Skeletal muscle cell (primary cell): ENCODE results near the gene NECAB2.
"Not testable (repeated sequence)": the region's sequence is repeated elsewhere in the genome, so short reads cannot be mapped to it uniquely, and the experiment has no call there.

Source experiments
- DNase-seq: peaks from one replicate; pipeline ENCODE4 v3.0.0-alpha.2; 2010; ENCODE audit warnings: low read depth
- H3K4me3 ChIP-seq: 2 replicates; pipeline ENCODE4 v1.5.1; 2011; ENCODE audit warnings: low read depth, mild to moderate bottlenecking, control low read depth, low read length, moderate library complexity

NECAB2 gene

GRCh38 chr16:83948914-83949723 is 18.9 kb upstream of the NECAB2 start:
- no peak overlapping the region for H3K4me3 ChIP-seq
- no peak for DNase-seq

- no peak for DNase-seq
- H3K4me3 ChIP-seq = no peak overlapping the region
Measured at GRCh38 chr16:83949724-83950001, 18.4 kb upstream of the NECAB2 start.

GRCh38 chr16:83950862-83951399 is 17.1 kb upstream of the NECAB2 start:
- H3K4me3 ChIP-seq, DNase-seq: not testable (repeated sequence)

GRCh38 chr16:83951544-83951943 is 16.5 kb upstream of the NECAB2 start:
- no peak overlapping the region for H3K4me3 ChIP-seq
- no peak for DNase-seq

GRCh38 chr16:83952587-83952939 is 15.5 kb upstream of the NECAB2 start:
- H3K4me3 ChIP-seq = peak overlapping the region; percentile 59

GRCh38 chr16:83952940-83953795 is 14.9 kb upstream of the NECAB2 start, which contains the start of gene OSGIN1:
OSGIN1 (plus strand) TSS chr16:83953240; CDS start chr16:83957672, 4,432 bp downstream.
- peak; percentile 83 for DNase-seq
- H3K4me3 ChIP-seq = peak within 1 kb of the TSS; percentile 59

More at GRCh38 chr16:83952587-83952939, 15.5 kb upstream of the NECAB2 start:
- DNase-seq = no peak

- DNase-seq = no peak
- peak overlapping the region; percentile 59 for H3K4me3 ChIP-seq
Measured at GRCh38 chr16:83953796-83954576, 14.1 kb upstream of the NECAB2 start.

- no peak overlapping the region for H3K4me3 ChIP-seq
- no peak for DNase-seq
Measured at GRCh38 chr16:83954577-83955016, 13.4 kb upstream of the NECAB2 start.

GRCh38 chr16:83955218-83956130 is 12.6 kb upstream of the NECAB2 start:
- no peak overlapping the region for H3K4me3 ChIP-seq
- no peak for DNase-seq

- DNase-seq = no peak
Measured at GRCh38 chr16:83956336-83957289, 11.4 kb upstream of the NECAB2 start.

GRCh38 chr16:83957296-83957855 is 10.7 kb upstream of the NECAB2 start:
- DNase-seq = no peak
- no peak overlapping the region for H3K4me3 ChIP-seq

More at GRCh38 chr16:83956336-83957289, 11.4 kb upstream of the NECAB2 start:
- H3K4me3 ChIP-seq = no peak overlapping the region

GRCh38 chr16:83958137-83958845 is 9.8 kb upstream of the NECAB2 start:
- DNase-seq = no peak
- H3K4me3 ChIP-seq = no peak overlapping the region

GRCh38 chr16:83958846-83959565 is 9.0 kb upstream of the NECAB2 start:
- DNase-seq = no peak
- H3K4me3 ChIP-seq = no peak overlapping the region

GRCh38 chr16:83959656-83960434 is 8.2 kb upstream of the NECAB2 start:
- no peak for DNase-seq
- H3K4me3 ChIP-seq = no peak overlapping the region

- no peak overlapping the region for H3K4me3 ChIP-seq
- no peak for DNase-seq
Measured at GRCh38 chr16:83960521-83961249, 7.4 kb upstream of the NECAB2 start.
